ENCODE data around the gene CDC42BPB.

Gene CDC42BPB

DNA sequence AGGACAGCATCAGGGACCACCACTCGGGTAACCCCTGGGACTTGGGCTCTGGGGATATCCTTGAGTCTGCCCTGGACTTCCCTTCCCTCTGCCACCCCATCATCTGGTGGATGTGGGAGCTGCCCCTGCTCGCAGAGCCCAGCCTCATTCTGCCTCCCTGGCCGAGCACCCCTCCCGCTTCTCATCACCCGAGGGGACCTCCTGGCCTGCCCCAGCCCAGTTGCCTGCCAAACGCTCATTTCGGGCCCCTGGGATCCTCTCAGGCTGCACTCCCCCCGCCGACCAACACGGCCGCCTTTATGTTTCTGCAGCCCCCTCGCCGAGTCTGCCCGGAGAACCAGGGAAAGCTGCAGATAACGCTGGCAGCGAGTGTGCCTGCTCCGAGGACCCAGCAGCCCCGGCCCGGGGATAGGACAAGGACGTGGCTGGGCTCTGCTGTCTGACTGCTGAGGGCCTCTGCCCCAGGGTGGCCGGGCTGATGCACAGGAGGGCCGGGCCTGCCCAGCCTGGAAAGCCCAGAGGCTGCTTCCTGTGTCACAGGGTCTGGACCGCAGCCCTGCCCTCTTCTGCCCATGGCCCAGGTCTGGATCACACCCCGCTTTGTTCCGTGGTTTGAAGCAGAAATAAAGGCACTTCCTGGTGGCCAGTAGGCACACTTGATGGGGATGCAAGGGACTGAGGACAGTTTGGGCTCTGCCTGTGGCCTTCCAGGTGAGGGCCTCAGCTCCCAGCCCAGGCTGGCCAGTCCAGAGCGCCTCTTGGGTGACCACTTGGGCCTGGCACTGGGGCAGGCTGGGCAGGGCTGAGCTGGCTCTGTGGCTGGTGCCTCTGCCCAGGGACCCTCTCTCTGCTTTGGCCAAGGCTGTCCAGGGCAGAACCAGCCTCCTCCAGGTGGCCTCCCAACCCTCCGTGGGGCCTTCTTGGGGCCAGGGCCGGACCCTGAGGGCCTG, 32.3 kb upstream of the CDC42BPB start:
- in situ Hi-C loops (cut with MboI; ENCODE audit: low sequenced_read_pairs, unreplicated experiment), result no loop called here
- no peak for DNase-seq (ENCODE audit: low spot score)
- TF ChIP-seq CTCF (IDR thresholded peaks at IDR 0.05; ENCODE audit: borderline replicate concordance, control extremely low read depth, extremely low read depth, insufficient read depth, missing control alignments), result no peak

- TF ChIP-seq CTCF (IDR thresholded peaks at IDR 0.05; ENCODE audit: borderline replicate concordance, control extremely low read depth, extremely low read depth, insufficient read depth, missing control alignments), result no peak
- DNase-seq (ENCODE audit: low spot score), result no peak
- in situ Hi-C loops (cut with MboI; ENCODE audit: low sequenced_read_pairs, unreplicated experiment), result no loop called here
Measured at GRCh38 chr14:103088921-103089320, 31.6 kb upstream of the CDC42BPB start.

- in situ Hi-C loops (cut with MboI; ENCODE audit: low sequenced_read_pairs, unreplicated experiment), result no loop called here
- no peak for DNase-seq (ENCODE audit: low spot score)
- no peak for TF ChIP-seq CTCF (IDR thresholded peaks at IDR 0.05; ENCODE audit: borderline replicate concordance, control extremely low read depth, extremely low read depth, insufficient read depth, missing control alignments)
Measured at GRCh38 chr14:103087343-103087835, 30.0 kb upstream of the CDC42BPB start.

- no peak for DNase-seq (ENCODE audit: low spot score)
- TF ChIP-seq CTCF (IDR thresholded peaks at IDR 0.05; ENCODE audit: borderline replicate concordance, control extremely low read depth, extremely low read depth, insufficient read depth, missing control alignments), result no peak
- in situ Hi-C loops (cut with MboI; ENCODE audit: low sequenced_read_pairs, unreplicated experiment), result no loop called here
Measured at GRCh38 chr14:103086771-103087342, 29.5 kb upstream of the CDC42BPB start.

DNA sequence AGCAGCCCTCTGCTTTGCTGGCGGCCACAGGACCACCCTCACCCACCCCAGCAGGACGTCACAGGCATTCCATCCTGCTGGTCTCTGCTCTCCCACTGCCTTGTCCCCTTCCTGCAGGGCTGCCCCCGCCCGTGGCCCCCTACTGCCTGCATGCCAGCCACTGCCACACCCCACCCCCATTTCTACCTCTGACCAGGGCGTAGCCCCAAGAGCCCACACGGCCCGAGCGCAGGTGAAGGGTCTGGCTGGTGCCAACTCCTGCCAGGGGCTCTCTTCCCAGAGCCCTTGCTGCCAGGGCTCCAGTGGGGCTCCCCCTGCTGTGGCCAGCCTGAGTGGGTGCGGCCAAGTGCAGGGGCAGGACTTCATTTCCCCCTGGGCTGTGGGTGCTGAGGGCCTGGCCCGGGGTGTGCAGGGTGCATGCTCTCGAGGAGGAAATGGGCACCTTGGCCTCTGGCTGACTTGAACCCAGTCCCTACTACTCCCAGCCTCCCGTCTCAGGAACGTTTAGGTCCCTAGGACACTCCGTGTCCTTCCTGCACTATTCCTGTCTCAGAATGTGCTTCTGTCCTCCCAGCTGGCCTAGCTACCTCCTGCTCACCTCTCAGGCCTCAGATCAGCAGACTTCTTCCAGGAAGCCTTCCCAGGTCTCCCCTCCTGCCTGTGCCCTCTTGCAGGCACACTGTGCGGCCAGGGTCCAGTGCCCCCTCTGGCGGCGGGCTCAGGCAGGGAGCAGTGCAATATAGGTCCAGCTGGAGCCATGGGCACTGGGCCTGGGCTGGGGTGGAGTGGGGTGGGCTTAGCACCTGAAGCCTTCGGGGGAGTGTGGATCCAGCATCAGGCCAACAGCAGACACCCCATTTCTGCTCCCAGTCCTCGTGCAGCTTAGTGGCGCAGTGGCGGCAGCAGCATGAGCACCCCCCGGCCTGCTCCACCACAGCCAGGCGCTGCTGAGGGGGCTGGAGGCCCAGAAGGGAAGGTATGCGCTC, 28.1 kb upstream of the CDC42BPB start:
- TF ChIP-seq CTCF (IDR thresholded peaks at IDR 0.05; ENCODE audit: borderline replicate concordance, control extremely low read depth, extremely low read depth, insufficient read depth, missing control alignments), result no peak
- in situ Hi-C loops (cut with MboI; ENCODE audit: low sequenced_read_pairs, unreplicated experiment), result no loop called here

More for the DNA sequence above, 28.1 kb upstream of the CDC42BPB start:
- no peak for DNase-seq (ENCODE audit: low spot score)

Measured in GM13976 (cell line).